ENCODE data around the gene AKAP11. TPM values are rescaled to one million over a fixed set of nuclear protein-coding genes. Genes with fewer than 3 reads are reported as not detected.

The AKAP11 gene
- polyA plus RNA-seq, 1 donor (not counting 4 experiments of a cell fraction or from before 2014, with no cell fraction given) = 17.4 TPM

DNA sequence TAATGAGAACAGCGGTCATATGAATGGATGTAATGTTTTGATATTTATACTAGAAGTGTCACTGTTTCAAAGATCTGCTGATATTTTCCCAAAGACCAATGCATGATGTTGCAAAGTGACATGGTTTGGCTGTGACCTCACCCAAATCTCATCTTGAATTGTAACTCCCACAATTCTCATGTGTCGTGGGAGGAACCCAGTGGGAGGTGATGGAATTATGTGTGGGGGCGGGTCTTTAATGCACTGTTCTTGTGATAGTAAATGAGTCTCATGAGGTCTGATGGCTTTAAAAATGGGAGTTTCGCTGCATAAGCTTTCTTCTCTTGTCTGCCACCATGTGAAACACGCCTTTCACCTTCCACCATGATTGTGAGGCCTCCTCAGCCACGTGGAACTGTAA lies 98.3 kb downstream of the AKAP11 start:
- TF ChIP-seq, protein P1, sequence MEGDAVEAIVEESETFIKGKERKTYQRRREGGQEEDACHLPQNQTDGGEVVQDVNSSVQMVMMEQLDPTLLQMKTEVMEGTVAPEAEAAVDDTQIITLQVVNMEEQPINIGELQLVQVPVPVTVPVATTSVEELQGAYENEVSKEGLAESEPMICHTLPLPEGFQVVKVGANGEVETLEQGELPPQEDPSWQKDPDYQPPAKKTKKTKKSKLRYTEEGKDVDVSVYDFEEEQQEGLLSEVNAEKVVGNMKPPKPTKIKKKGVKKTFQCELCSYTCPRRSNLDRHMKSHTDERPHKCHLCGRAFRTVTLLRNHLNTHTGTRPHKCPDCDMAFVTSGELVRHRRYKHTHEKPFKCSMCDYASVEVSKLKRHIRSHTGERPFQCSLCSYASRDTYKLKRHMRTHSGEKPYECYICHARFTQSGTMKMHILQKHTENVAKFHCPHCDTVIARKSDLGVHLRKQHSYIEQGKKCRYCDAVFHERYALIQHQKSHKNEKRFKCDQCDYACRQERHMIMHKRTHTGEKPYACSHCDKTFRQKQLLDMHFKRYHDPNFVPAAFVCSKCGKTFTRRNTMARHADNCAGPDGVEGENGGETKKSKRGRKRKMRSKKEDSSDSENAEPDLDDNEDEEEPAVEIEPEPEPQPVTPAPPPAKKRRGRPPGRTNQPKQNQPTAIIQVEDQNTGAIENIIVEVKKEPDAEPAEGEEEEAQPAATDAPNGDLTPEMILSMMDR (optimal IDR thresholded peaks at IDR 0.05 in 1 of 3, IDR thresholded peaks at IDR 0.05 in 1 of 3, conservative IDR thresholded peaks at IDR 0.05 in 1 of 3; ENCODE audit: extremely low read depth in 1 of 3, insufficient read depth in 2 of 3, low read length in 3 of 3) = no peak
- TF ChIP-seq EZH2 (IDR thresholded peaks at IDR 0.05; ENCODE audit: low read length) = no peak
- dilution Hi-C loops (cut with MboI; ENCODE audit: extremely low pct_ligation_motif_present, low sequenced_read_pairs) = no loop called here
- no peak overlapping the region for H2AFZ ChIP-seq (ENCODE audit: control insufficient read depth, low read length)
- H3K27ac ChIP-seq (ENCODE audit: control insufficient read depth, insufficient read depth, low read length) = no peak overlapping the region
- no peaks in the 10 kb centered on the region for H3K27me3 ChIP-seq (ENCODE audit: control insufficient read depth, extremely low read depth, insufficient read depth, low read length)
- H3K36me3 ChIP-seq (ENCODE audit: control insufficient read depth in 2 of 2, extremely low read depth in 1 of 2, insufficient read depth in 2 of 2, low read length in 2 of 2) = no peaks in the 10 kb centered on the region
- no peak overlapping the region for H3K4me3 ChIP-seq (ENCODE audit: control insufficient read depth in 2 of 3, extremely low read depth in 1 of 3, insufficient read depth in 2 of 3, low read depth in 1 of 3, low read length in 3 of 3)
- H3K9me1 ChIP-seq (ENCODE audit: control insufficient read depth, extremely low read depth, insufficient read depth, low read length) = no peaks in the 10 kb centered on the region
- no peaks in the 10 kb centered on the region for H3K9me3 ChIP-seq (ENCODE audit: control insufficient read depth, low read depth, low read length)
- FAIRE-seq (no peak), DNase-seq (ENCODE audit: low read depth, low spot score) (no peak)
- H3K79me2 ChIP-seq (ENCODE audit: control insufficient read depth, insufficient read depth, low read length) = no peaks in the 10 kb centered on the region
- no peak overlapping the region for H3K9ac ChIP-seq (ENCODE audit: control insufficient read depth, extremely low read depth, insufficient read depth, low read length)
- H3K4me1 ChIP-seq (ENCODE audit: control insufficient read depth, extremely low read depth, insufficient read depth, low read length) = no peaks in the 10 kb centered on the region
- no peak overlapping the region for H3K4me2 ChIP-seq (ENCODE audit: control insufficient read depth, extremely low read depth, insufficient read depth, low read depth, low read length)
- H4K20me1 ChIP-seq (ENCODE audit: control insufficient read depth, extremely low read depth, insufficient read depth, low read length) = no peaks in the 10 kb centered on the region

Other genes starting within 250 kb of the AKAP11 start
- gene DGKH, start 223.5 kb upstream of the AKAP11 start, polyA plus RNA-seq = 8.1 to 12.8 TPM (median 12.5 TPM) in 3 replicates